NB4 (cell line): Measurements from ENCODE around the gene CAPN11.

Source experiments
- MAX ChIP-seq: IDR thresholded peaks from 2 replicates; pipeline ENCODE4 v1.6.1; 2011; ENCODE audit warnings: low read depth, low read length
- MYC ChIP-seq: IDR thresholded peaks from 2 replicates; pipeline ENCODE4 v1.6.1; 2011; ENCODE audit warnings: low read depth, low read length
- POLR2A ChIP-seq: IDR thresholded peaks from 2 replicates; pipeline ENCODE4 v1.6.1; 2011; ENCODE audit warnings: mild to moderate bottlenecking; ENCODE audit not compliant: insufficient read length; ENCODE audit errors: extremely low read depth

GRCh38 chr6:44132476-44132875, 26.1 kb upstream of the CAPN11 start:
- TF ChIP-seq MYC (no peak), MAX (no peak), POLR2A (no peak)
